ENCODE measurements around the gene RBKS. TPM values are rescaled to one million over a fixed set of nuclear protein-coding genes. Genes with fewer than 3 reads are reported as not detected.

Gene RBKS
- total and polyA plus RNA-seq, 2 of the 8 experiments (the other 6 are each of a cell fraction or from before 2014, with no cell fraction given) = 1.1 to 1.5 TPM

GRCh38 chr2:27903018-27903417, 12.8 kb upstream of the RBKS start:
- Histone ChIP-seq H3K79me1 (ENCODE audit: low read depth, low read length) (no peaks in the 10 kb centered on the region), H3K27me3 (replicated peaks in 1 of 4; ENCODE audit: control insufficient read depth in 3 of 4, extremely low read depth in 1 of 4, insufficient read depth in 3 of 4, low read length in 3 of 4) (no peaks in the 10 kb centered on the region), H3K14ac (ENCODE audit: insufficient read length) (no peak overlapping the region), H4K91ac (replicated peaks; ENCODE audit: insufficient read length, low read length) (no peak overlapping the region), H3K23ac (ENCODE audit: insufficient read length) (no peak overlapping the region), H3K9ac (replicated peaks in 1 of 4; ENCODE audit: extremely low read depth in 1 of 4, low read depth in 3 of 4, low read length in 3 of 4) (no peak overlapping the region), H3K18ac (ENCODE audit: extremely low read depth, low read length) (no peak overlapping the region), H3K56ac (replicated peaks; ENCODE audit: insufficient read length, low read depth, low read length) (no peak overlapping the region), H4K8ac (ENCODE audit: extremely low read depth, insufficient read depth, low read length) (no peak overlapping the region), H3K27ac (ENCODE audit: low read depth, low read length) (no peak overlapping the region), H2AFZ (ENCODE audit: low read length) (no peak overlapping the region), H3K4me3 (ENCODE audit: extremely low read depth in 1 of 4, insufficient read depth in 2 of 4, low read depth in 3 of 4, low read length in 4 of 4) (no peak overlapping the region), H2AK5ac (ENCODE audit: low read depth, low read length) (no peak overlapping the region), H2BK12ac (ENCODE audit: low read depth, low read length) (no peak overlapping the region), H3K23me2 (ENCODE audit: low read depth, low read length) (no peaks in the 10 kb centered on the region), H2BK15ac (ENCODE audit: low read length) (no peak overlapping the region), H2BK20ac (ENCODE audit: low read length) (no peak overlapping the region), H2BK120ac (replicated peaks; ENCODE audit: low read depth, low read length) (no peak overlapping the region), H2BK5ac (ENCODE audit: low read depth, low read length) (no peak overlapping the region), H4K5ac (ENCODE audit: insufficient read length, low read depth, low read length) (no peak overlapping the region), H3K79me2 (ENCODE audit: control insufficient read depth in 1 of 2, insufficient read depth in 2 of 2, low read length in 2 of 2) (no peaks in the 10 kb centered on the region), H3K4me1 (replicated peaks in 1 of 4; ENCODE audit: control insufficient read depth in 3 of 4, insufficient read depth in 4 of 4, low read length in 3 of 4) (no peaks in the 10 kb centered on the region), H3K4me2 (ENCODE audit: insufficient read depth in 1 of 2, low read depth in 2 of 2, low read length in 2 of 2) (no peak overlapping the region), H3K9me3 (ENCODE audit: insufficient read depth in 2 of 2, low read depth in 1 of 2, low read length in 1 of 2) (no peaks in the 10 kb centered on the region), H3K36me3 (ENCODE audit: control insufficient read depth in 2 of 4, insufficient read depth in 4 of 4, low read length in 3 of 4) (0 out of 8 replicates have a peak, but pooled peaks cover 0 to 2% (median 0%) of the 10 kb centered on the region in 4 experiments), H3K4ac (replicated peaks; ENCODE audit: insufficient read length, low read depth, low read length) (no peak overlapping the region), H4K20me1 (replicated peaks in 1 of 2; ENCODE audit: control insufficient read depth in 1 of 2, insufficient read depth in 2 of 2, low read length in 2 of 2) (no peaks in the 10 kb centered on the region)
- DNase-seq (ENCODE audit: low read depth in 1 of 2, low spot score in 2 of 2) = no peak
- CTCF ChIA-PET (ENCODE audit: partially characterized antibody) = no interaction called here
- 85% methylated on average over 2 of the region's 2 CpGs; no CpG with 5 or more reads in 1 of the 2 experiments for WGBS, 2 experiments (ENCODE audit: extremely low coverage in 1 of 2, insufficient coverage in 1 of 2, insufficient read length in 1 of 2, insufficient replicate concordance in 2 of 2, low coverage in 1 of 2, low lambda C conversion rate in 2 of 2, missing lambda C conversion rate in 1 of 2)
- POLR2A ChIA-PET (ENCODE audit: partially characterized antibody) = no interaction called here
- FAIRE-seq = no peak
- TF ChIP-seq ASH2L (IDR thresholded peaks at IDR 0.05; ENCODE audit: low read length) (no peak), SP4 (IDR thresholded peaks at IDR 0.05; ENCODE audit: low read length) (no peak), TAF7 (optimal IDR thresholded peaks at IDR 0.05; ENCODE audit: borderline replicate concordance, low read depth, low read length) (no peak), TEAD4 (IDR thresholded peaks at IDR 0.05; ENCODE audit: low read depth, low read length) (no peak), EGR1 (IDR thresholded peaks at IDR 0.05; ENCODE audit: borderline replicate concordance, low read depth, low read length) (no peak), JUND (IDR thresholded peaks at IDR 0.05; ENCODE audit: low read length) (no peak), CTBP2 (IDR thresholded peaks at IDR 0.05; ENCODE audit: borderline replicate concordance, insufficient read depth, insufficient read length, low read length) (no peak), GABPA (IDR thresholded peaks at IDR 0.05; ENCODE audit: borderline replicate concordance, insufficient read depth, low read length) (no peak), SP2 (IDR thresholded peaks at IDR 0.05; ENCODE audit: low read length) (no peak), TAF1 (IDR thresholded peaks at IDR 0.05; ENCODE audit: low read depth, low read length) (no peak), BRCA1 (IDR thresholded peaks at IDR 0.05; ENCODE audit: low read depth, low read length) (no peak), RFX5 (IDR thresholded peaks at IDR 0.05; ENCODE audit: borderline replicate concordance, low read depth, low read length) (no peak), NRF1 (IDR thresholded peaks at IDR 0.05; ENCODE audit: low read depth, low read length) (no peak), SIN3A (conservative IDR thresholded peaks at IDR 0.05 in 1 of 2, IDR thresholded peaks at IDR 0.05 in 1 of 2; ENCODE audit: low read depth in 1 of 2, low read length in 2 of 2) (no peak), POLR2AphosphoS5 (IDR thresholded peaks at IDR 0.05; ENCODE audit: low read depth, low read length) (no peak), TCF12 (IDR thresholded peaks at IDR 0.05; ENCODE audit: low read depth, low read length) (no peak)

Data from H1 (cell line).